Measurements from ENCODE around the gene IKZF3.
"Not testable (repeated sequence)": the region's sequence is repeated elsewhere in the genome, so short reads cannot be mapped to it uniquely, and the experiment has no call there.

Gene IKZF3

DNA sequence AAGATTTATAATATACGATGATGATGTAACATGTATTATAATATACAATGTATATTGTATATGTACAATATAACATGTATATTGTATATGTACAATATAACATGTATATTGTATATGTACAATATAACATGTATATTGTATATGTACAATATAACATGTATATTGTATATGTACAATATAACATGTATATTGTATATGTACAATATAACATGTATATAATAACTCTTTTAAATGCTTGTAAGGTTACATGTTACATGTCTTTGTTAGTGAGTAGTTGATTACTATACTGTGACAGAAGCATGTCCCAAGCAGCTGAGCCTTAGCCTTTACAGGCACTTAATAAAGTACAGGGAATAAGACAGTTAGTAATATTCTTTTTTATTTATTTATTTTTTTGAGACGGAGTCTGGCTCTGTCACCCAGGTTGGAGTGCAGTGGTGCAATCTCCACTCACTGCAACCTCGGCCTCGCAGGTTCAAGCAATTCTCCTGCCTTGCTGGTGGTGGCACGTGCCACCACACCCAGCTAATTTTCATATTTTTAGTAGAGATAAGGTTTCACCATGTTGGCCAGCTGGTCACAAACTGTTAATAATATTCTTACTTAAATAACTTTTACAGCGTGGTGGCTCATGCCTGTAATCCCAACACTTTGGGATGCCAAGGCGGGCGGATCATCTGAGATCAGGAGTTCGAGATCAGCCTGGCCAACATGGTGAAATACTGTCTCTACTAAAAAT is 8.0 kb downstream of the IKZF3 start:
- DNase-seq = not testable (repeated sequence)

GRCh38 chr17:39854909-39855308 is 9.2 kb downstream of the IKZF3 start:
- no peak for DNase-seq

- DNase-seq = no peak
Observed at GRCh38 chr17:39852239-39852638, 11.9 kb downstream of the IKZF3 start.

DNA sequence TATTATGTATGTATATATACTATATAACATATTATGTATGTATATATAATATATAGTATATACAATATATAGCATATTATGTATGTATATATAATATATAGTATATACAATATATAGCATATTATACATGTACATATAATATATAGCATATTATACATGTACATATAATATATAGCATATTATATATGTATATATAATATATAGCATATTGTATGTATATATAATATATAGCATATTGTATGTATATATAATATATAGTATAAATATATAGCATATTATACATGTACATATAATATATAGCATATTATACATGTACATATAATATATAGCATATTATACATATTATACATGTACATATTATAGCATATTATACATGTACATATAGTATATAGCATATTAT is 13.9 kb downstream of the IKZF3 start:
- DNase-seq = not testable (repeated sequence)

DNA sequence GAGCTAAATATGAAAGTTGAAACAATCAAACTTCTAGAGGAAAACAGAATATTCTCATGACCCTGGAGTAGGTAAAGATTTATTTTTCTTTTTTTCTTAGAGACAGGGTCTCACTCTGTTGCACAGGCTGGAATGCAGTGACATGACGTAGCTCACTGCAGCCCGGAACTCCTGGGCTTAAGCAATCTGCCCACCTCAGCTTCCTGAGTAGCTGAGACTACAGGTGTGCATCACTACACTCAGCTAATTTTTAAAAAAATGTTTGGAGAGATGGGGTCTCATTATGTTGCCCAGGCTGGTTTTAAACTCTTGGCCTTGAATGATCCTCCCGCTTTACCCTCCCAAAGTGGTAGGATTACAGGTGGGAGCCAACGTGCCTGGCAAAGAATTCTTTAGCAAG is 15.5 kb downstream of the IKZF3 start:
- no peak for DNase-seq

GRCh38 chr17:39846205-39846604 is 17.9 kb downstream of the IKZF3 start:
- DNase-seq = no peak

- no peak for DNase-seq
Observed at GRCh38 chr17:39845052-39845846, 18.9 kb downstream of the IKZF3 start.

- no peak for DNase-seq
Observed at GRCh38 chr17:39841134-39841683, 22.9 kb downstream of the IKZF3 start.

GRCh38 chr17:39838784-39839183 is 25.3 kb downstream of the IKZF3 start:
- DNase-seq = no peak

DNA sequence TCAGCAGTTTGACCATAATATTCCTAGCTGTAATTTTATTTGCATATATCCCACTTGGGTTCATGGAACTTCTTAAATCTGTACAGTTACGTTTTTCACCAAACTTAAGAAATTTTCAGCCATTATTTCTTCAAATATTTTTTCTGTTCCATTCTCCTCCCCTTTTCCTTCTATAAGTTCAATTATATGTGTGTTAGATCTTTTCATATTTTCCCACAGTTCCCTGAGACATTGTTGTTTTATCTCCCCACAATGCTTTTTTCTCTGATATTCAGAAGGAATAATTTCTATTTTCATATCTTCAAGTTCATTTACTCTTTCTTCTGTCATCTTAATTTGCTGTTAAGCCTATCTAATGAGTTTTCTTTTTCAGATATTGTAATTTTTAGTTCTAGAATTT is 26.1 kb downstream of the IKZF3 start:
- no peak for DNase-seq

GRCh38 chr17:39836117-39836516 is 28.0 kb downstream of the IKZF3 start:
- no peak for DNase-seq

GRCh38 chr17:39835038-39835786 is 28.9 kb downstream of the IKZF3 start:
- no peak for DNase-seq

- no peak for DNase-seq
Observed at GRCh38 chr17:39834017-39834416, 30.1 kb downstream of the IKZF3 start.

DNA sequence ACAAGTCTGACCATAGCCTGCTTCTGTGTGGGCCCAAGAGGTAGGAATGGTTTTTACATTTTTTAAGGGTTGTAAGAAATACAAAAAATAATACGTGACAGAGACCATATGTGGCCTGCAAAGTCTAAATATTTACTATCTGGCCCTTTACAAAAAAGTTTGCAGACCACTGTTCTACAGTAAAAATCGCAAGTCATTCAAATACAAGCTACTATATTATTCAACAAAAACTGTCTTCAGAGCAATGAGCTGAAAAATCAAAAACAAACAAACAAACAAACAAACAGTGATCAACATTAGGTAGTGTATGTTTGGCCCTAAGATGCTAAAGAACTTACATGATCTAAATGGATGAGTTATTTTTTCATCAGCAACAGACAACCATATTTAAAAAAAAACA is 32.5 kb downstream of the IKZF3 start:
- no peak for DNase-seq

GRCh38 chr17:39828443-39828842 is 35.7 kb downstream of the IKZF3 start:
- no peak for DNase-seq

DNA sequence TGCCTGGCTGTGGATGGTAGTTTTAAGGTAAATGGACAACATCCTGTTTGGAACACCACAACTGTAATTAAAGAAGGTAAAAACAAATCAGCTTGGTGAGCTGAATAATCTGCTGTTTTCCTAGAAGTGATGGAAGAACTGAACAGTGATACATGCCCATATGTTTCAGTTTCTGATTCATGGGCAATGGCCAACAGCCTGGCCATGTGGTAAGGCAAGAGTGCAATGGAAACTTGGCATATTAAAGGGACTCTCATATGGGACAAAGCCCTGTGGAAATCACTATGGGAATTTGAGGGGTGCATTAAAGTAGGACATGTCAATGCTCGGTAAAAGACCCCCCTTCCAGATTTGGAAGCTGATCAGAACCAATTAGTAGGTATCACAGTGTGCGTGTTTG is 37.8 kb downstream of the IKZF3 start:
- no peak for DNase-seq

DNA sequence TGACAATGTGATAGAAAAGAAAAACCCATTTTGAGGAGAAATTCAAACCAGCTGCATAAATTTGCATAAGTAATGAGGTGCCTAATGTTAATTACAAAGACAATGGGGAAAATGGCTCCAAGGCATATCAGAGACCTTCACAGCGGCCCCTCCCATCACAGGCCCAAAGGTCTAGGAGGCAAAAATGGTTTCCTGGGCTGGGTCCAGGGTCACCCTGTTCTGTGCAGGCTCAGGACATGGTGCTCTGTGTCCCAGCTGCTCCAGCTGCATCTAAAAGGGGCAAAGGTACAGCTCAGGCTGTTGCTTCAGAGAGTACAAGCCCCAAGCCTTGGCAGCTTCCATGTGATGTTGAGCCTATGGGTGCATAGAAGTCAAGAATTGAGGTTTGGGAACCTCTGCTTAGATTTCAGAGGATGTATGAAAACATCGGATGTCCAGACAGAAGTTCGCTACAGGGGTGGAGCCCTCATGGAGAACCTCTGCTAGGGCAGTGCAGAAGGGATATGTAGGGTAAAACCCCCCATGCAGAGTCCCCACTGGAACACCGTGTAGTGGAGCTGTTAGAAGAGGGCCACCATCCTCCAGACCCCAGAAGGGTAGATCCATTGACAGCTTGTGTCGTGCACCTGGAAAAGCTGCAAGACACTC is 40.6 kb downstream of the IKZF3 start:
- DNase-seq = no peak

GRCh38 chr17:39822051-39822451 is 42.1 kb downstream of the IKZF3 start:
- DNase-seq = no peak

GRCh38 chr17:39820987-39821386 is 43.1 kb downstream of the IKZF3 start:
- DNase-seq = no peak

GRCh38 chr17:39820541-39820940 is 43.6 kb downstream of the IKZF3 start:
- DNase-seq = no peak

DNA sequence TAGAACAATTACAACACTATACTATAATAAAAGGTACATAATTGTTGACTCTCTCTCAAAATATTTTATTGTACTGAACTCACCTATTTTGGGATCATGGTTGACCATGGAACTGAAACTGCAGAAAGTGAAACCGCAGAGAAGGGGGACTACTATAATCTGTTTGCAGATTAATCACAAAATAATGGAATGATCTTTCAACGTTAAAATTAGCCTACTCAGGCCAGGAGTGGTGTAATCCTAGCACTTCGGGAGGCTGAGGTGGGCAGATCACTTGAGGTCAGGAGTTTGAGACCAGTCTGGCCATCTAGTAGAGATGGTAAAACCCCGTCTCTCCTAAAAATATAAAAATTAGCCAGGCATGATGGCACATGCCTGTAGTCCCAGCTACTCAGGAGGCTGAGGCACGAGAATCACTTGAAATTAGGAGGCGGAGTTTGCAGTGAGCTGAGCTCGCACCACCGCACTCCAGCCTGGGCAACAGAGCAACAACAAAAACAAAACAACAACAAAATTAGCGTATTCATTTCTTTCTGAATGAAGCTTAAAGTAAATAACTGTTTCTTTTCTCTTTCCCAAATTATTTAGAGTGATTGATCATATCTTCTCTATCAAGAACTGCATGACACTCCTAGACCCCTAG is 45.6 kb downstream of the IKZF3 start:
- DNase-seq = no peak

DNA sequence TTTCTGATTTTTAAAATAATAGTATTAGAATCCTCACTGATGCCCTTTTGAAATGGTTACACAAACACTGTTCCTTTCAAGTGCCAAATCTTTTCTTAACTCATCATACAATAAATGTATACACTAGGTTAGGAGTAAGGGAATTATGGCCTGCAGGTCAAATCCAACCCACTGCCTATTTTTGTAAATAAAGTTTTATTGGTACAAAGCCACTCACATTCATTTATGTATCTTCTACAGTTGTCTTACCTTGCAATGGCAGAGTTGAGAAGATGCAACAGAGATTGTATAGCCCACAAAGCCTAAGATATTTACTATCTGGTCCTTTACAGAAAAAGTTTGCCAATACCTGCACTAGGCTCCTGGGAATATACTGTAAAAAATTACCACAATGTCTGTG is 47.8 kb downstream of the IKZF3 start:
- DNase-seq = no peak

All from NCI-H82 (cell line).